Measurements from ENCODE around the gene SYCE1.
A peak's percentile ranks its signal among the peaks of the same experiment; 100 is the strongest.
"Not testable (repeated sequence)": the region's sequence is repeated elsewhere in the genome, so short reads cannot be mapped to it uniquely, and the experiment has no call there.

Gene SYCE1

DNA sequence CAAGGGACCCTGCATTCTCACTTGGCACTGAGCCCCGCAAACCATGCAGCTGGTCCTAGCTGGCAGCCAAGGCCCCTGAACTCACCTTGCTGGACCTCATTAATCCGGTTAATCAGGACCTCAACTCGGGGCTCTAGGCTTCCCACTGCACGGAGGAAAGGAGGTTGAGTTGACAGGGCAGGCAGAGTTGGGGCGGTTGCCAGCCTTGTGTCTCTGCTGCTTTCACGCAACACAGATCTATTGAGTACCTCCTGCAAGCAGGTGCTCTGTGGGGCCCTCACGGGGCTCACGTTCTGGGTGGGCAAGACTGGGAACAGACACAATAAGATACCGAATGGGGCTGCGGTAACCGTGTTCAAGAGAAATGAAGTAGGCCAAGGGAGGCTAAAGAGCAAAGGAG is 6.2 kb downstream of the SYCE1 start:
- DNase-seq (ENCODE audit: insufficient read length, low spot score) (no peak), FAIRE-seq (no peak)

DNA sequence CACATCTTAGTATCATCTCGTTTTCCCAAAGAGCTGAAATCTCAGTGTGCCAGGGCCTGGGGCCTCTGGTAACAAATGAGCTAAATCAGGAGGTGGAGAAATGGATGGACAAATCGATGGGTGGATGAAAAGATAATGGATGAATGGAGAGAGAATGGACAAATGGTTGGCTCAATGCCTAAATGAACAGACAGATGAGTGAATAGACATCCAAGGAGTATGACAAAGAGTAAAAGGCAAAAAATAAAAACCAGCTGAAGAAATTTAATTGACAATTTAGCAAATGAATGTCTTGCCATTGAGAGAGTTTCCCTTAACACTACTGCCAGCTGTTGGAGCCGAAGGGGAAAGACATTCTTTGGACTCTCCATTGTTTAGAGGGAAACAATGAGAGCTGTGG is 8.0 kb downstream of the SYCE1 start:
- no peak for FAIRE-seq

DNA sequence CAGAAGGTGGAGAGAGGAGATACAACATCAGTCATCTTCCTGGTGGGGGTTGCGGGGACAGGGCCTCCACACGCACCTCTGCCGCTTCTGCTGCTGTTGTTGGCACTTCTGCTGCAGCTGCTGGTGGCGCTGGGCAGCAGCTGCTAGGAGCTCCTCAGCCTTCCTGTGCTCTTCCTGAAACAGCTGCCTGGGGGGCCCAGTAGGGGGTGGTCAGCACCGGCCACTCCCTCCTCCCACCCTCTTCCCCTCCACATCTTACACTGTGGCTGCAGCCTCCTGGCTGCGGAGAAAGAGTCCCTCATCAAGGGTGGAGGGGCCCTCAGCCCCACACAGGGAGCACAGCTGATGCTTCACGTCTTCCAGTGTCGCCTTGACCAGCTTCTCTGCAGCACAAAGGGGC is 9.9 kb downstream of the SYCE1 start:
- FAIRE-seq = no peak

More for the DNA sequence above, 8.0 kb downstream of the SYCE1 start:
- no peak for DNase-seq (ENCODE audit: insufficient read length, low spot score)

DNA sequence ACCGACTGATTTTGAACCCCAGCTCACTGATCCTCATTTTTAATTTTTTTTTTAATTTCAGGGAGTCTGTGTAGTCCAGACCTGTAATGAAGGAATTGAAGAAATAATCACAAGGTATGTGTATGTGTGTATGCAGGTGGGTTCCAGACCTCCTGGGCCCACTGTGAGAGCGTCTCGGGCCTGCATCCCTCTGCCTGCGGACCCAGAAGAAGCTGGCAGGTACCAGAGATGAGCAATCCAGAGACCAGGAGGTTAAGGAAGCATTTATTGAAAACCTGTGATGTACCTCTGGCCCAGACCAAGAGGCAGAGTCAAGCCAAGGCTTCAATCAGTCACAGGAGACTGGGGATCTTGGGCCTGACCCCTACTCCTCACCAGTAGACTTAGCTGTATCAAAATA is 10.8 kb downstream of the SYCE1 start:
- no peak for FAIRE-seq
- no peak for DNase-seq (ENCODE audit: insufficient read length, low spot score)

More for the DNA sequence above, 9.9 kb downstream of the SYCE1 start:
- DNase-seq (ENCODE audit: insufficient read length, low spot score) = no peak

DNA sequence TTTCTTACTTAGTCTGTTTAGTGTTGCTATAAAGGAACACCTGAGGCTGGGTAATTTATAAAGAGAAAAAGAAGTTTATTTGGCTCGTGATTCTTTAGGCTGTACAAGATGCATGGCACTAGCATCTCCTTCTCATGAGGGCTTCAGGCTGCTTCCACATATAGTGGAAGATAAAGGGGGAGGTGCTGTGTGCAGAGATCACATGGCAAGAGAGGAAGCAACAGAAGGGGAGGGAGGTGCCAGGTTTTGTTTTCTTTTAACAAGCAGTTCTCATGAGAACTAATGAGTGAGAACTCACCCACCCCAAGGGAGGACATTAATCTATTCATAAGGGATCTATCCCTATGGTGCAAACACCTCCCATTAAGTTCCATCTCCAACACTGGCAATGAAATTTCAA is 20.9 kb downstream of the SYCE1 start:
- DNase-seq (ENCODE audit: insufficient read length, low spot score) (no peak), FAIRE-seq (no peak)

DNA sequence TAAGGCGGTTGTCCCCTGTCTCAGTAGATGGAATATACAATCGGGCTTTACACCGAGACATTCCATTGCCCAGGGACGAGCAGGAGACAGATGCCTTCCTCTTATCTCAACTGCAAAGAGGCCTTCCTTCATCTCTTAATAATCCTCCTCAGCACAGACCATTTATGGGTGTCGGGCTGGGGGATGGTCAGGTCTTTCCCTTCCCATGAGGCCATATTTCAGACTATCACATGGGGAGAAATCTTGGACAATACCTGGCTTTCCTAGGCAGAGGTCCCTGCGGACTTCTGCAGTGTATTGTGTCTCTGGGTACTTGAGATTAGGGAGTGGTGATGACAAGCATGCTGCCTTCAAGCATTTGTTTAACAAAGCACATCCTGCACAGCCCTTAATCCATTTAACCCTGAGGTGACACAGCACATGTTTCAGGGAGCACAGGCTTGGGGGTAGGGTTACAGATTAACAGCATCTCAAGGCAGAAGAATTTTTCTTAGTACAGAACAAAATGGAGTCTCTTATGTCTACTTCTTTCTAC is 23.9 kb downstream of the SYCE1 start:
- DNase-seq (ENCODE audit: insufficient read length, low spot score); FAIRE-seq: not testable (repeated sequence)

DNA sequence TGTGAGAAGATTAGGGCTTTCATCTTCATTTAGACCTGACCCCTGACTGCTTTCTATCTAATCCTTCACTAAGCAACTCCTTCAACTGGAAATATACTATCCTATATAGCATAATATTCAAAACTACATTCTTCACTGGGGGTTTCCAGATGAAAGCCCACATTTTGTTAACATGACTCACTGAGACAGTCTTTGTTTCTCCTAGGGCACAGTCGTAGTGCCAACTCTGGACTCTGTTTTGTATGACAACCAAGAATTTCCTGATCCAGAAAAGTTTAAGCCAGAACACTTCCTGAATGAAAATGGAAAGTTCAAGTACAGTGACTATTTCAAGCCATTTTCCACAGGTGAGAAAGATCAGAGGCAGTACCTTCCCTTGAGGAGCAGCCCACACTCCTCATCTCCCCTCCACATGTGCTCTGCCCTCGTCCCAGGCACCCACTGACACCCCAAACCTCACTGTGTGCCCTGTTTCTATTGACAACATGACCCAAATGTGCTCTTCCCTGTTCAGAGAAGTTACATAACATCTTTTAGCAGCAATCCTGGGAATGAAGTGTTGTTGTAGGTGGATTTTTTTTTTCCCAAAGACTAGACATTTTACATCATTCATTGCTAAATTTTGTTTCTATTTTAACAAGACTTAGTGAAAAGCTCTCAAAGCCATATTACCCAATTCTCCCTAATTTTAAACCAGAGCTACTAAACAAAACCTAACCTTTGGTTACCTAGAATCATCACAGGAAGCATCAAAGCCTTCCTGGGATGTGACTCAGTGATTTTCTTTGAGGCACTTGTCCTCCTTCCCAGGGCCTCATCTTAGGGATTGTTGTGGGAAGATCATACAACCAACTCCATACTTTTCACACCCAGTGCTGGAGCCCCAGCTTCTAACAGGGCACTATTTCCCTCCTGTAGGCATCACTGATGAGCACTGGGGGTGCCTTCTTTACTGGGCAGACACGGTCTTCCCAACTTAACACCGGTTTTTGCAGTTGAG is 27.5 kb downstream of the SYCE1 start:
- FAIRE-seq = no peak
- no peak for DNase-seq (ENCODE audit: insufficient read length, low spot score)

DNA sequence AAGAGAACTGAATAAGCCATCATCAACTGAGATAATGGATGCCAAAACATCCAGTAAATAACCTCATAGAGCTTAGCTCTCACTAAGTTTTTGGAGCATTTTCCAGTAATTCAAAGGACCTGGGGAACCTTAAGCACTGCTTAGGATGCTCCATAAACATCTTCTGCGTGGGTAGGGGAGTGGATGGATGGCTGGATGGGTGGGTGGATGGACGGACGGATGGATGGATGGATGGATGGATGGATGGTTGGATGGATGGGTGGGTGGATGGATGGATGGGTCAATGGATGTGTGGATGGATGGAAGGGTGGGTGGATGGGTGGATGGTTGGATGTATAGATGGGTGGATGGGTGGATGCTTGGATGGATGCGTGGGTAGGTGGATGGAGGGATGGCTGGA is 29.2 kb downstream of the SYCE1 start:
- DNase-seq (ENCODE audit: insufficient read length, low spot score) (no peak), FAIRE-seq (no peak)

DNA sequence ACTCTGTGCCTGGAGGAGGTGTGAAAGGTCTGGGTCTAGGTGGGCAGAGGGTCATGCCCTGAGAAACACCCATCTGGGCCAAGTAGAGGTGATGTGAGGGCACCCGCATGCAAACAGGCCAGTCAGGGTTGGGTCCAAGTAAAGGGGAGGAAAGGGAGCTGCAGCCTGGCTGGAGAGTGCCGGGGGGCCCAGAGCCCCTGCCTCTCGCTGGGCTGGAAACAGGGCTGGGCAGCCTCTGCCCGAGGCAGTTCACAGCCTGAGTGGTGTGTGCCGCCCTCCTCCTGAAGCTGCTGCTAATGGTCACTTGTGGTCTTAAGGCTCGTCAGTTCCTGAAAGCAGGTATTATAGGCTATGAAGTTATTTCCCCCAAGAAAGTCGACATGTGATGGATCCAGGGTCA is 31.0 kb downstream of the SYCE1 start:
- no peak for FAIRE-seq
- DNase-seq (ENCODE audit: insufficient read length, low spot score) = no peak

DNA sequence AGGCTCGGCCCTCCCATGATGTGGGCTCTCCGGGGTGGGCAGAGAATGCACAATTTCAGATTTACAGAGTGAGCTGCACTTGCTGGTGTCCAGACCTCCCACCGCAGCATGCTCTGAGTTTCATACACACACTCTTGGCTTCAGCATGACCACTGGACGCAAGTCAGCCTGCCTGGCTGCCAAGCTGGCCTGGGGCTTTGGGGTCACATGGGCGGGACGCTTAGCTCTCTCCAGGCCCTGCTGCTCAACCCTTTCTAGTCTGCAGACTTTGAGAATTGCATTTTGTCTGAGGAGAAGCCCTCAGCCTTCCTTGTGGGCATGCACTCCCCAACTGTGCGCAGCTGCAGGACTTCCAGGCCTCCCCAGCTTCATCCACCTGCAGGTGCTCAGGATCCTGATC is 32.5 kb downstream of the SYCE1 start:
- FAIRE-seq (no peak), DNase-seq (ENCODE audit: insufficient read length, low spot score) (no peak)

DNA sequence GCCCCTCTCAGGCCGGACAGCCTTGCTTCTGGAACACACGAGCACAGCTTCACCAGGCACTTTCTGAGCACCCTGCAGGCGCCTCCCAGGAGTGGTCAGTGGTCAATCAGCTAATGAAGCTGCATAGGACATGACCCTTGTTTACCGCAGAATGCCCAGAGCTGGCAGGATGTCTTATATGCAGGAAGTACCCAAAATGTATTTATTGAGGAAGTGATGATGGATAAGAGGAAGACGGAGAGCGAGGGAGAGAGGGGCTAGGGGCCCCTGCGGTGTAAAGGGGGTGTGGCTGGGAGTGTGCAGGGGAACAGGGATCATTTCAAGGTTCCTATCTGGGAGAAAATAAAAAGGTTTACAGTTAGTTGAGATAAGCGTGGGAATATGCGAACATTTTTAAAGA is 34.9 kb downstream of the SYCE1 start:
- FAIRE-seq = no peak
- no peak for DNase-seq (ENCODE audit: insufficient read length, low spot score)

DNA sequence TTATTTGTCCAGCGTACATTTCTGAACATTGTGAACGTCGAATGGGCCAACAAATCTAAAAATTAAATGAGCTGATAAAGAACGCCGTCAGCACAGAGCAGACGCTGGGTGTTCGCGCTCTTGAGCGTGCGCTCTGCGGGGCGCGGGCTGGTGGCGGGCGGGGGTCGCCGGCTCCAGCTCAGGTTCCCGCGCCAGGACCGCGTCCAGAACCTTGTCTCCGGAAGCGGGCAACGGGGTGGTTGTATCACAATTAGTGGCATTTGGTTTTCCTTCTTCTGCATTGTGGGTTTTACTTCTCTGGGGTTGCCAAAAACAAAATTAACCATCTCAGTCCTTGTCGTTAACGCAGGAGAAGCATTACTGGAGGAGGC is 35.8 kb downstream of the SYCE1 start:
- FAIRE-seq (no peak), DNase-seq (ENCODE audit: insufficient read length, low spot score) (no peak)

DNA sequence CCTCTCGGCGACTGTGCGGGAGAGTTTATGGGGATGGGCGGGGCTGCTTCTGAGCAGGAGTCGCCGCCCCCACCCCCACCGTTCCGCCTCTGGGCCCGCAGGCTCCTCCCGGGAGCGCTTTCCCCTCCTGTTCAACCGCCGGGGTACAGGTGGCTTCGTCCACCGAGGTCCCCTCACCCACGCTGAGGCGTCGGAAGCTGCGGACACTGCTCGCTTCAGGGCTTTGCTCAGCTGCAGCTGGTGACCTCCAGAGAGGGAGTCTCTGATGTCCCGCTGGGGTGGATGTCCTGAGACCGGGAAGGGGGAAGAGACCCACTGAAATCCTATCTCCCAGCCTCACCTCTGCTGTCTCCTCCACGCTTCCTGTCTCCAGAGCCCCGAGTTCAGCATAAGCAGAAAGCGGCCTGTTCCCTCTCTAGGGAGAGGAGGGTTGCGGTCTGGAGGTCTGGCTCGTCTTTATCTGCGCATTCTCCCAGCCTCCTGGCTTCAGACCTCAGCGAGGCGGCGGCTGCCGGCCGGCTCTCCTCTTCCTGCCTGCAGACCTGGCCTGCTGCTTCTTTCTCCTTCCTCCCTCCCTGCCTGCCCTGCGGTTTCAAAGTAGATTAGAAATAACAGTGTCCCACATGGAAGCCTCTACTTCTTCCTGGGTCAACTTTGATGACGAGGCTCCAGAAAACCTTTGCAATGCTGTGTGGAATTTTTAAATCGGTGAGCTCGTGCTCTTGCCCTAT is 36.4 kb downstream of the SYCE1 start:
- no peak for DNase-seq (ENCODE audit: insufficient read length, low spot score)
- FAIRE-seq = no peak

DNA sequence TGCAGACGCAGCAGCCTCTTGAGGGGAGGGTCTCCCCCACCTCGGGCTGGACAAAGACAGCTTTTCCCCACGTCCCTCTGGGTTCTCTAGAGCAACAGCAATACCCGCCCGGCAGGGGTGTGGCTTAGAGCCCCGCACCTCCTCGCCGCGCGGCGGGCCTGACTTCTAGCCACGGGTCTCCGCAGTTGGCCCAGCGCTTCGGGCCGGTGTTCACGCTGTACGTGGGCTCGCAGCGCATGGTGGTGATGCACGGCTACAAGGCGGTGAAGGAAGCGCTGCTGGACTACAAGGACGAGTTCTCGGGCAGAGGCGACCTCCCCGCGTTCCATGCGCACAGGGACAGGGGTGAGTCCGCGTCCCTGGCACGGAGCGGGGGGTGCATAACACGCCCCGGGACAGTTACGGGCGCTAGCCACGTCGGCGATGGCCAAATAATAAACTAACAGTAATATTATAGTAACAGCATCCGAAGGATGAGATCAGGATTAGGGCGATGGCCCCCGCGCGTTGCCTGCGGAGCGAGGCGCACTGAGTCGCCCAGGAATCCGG is 37.0 kb downstream of the SYCE1 start:
- no peak for FAIRE-seq

DNA sequence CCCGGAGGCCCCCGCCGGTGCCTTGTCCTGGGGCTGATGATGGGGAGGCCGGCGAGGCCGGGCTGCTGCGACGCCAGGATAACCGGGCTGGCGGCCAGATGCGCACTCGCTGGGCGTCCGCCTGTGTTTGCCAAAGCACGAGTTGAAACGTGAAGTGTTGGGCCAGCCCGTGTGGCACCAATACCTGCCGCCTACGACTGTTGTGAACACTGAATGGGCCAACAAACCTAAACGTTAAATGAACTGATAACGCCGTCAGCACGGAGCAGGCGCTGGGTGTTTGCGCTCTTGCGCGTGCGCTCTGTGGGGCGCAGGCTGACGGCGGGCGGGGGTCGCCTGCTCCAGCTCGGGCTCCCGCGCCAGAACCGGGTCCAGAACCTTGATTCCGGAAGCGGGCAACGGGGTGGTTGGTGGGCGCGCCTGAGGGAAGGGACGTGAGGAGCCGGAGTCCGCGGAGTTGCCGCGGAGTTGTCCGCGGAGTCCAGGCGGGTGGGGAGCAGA is 37.6 kb downstream of the SYCE1 start:
- DNase-seq (ENCODE audit: insufficient read length, low spot score) (no peak), FAIRE-seq (no peak)

More for the DNA sequence above, 37.0 kb downstream of the SYCE1 start:
- DNase-seq (ENCODE audit: insufficient read length, low spot score) = no peak

DNA sequence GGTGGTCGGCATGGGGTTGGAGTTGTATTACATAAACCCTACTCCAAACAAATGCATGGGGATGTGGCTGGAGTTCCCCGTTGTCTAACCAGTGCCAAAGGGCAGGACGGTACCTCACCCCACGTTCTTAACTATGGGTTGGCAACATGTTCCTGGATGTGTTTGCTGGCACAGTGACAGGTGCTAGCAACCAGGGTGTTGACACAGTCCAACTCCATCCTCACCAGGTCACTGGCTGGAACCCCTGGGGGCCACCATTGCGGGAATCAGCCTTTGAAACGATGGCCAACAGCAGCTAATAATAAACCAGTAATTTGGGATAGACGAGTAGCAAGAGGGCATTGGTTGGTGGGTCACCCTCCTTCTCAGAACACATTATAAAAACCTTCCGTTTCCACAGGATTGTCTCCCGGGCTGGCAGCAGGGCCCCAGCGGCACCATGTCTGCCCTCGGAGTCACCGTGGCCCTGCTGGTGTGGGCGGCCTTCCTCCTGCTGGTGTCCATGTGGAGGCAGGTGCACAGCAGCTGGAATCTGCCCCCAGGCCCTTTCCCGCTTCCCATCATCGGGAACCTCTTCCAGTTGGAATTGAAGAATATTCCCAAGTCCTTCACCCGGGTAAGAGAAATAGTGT is 38.3 kb downstream of the SYCE1 start, which contains the start of gene CYP2E1:
Gene CYP2E1, plus strand, starts transcription at position 407 of the 632 bp plus-strand sequence. Its CDS starts 33 bp downstream, at position 440.
- FAIRE-seq (no peak), DNase-seq (ENCODE audit: insufficient read length, low spot score) (no peak)

DNA sequence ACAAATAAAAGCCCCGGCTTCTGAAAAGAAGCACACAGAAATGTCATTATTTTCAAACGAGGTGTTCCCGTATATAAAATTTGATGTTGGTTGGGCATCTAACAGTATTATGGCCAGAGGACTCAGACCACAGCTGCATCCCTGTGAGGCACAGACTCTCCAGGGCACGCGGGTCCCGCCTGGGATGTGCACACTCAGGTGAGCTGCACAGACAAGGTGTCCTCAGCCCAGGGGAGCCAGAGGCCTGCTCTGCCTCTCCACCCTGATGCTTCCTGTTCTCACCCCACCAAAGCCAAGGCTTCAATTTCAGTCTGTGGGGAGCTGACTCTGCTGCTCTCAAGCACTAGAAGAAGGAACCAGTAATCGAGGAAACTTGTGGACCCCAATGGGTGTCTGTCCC is 39.9 kb downstream of the SYCE1 start:
- FAIRE-seq (no peak), DNase-seq (ENCODE audit: insufficient read length, low spot score) (no peak)

DNA sequence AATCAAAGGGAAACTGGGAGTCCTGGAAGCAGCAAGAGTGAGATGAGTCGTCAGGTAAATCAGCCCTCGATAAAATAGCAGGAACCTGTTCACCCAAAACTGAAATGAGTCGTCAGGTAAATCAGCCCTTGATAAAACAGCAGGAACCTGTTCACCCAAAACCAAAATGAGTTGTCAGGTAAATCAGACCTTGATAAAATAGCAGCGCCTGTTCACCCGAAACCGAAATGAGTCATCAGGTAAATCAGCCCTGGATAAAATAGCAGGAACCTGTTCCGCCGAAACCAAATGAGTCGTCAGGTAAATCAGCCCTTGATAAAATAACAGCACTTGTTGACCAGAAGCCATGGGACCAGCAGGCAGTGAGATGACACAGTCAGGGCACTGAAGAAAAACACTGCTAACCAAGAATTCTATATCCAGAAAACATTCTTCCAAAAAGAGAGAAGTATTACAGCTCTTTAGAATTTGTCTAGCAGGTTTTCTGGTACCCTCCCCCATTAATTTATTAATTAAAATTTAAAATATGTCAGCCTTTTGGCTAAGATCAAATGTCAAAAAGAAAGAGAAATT is 41.7 kb downstream of the SYCE1 start:
- DNase-seq (ENCODE audit: insufficient read length, low spot score) (no peak), FAIRE-seq (no peak)

DNA sequence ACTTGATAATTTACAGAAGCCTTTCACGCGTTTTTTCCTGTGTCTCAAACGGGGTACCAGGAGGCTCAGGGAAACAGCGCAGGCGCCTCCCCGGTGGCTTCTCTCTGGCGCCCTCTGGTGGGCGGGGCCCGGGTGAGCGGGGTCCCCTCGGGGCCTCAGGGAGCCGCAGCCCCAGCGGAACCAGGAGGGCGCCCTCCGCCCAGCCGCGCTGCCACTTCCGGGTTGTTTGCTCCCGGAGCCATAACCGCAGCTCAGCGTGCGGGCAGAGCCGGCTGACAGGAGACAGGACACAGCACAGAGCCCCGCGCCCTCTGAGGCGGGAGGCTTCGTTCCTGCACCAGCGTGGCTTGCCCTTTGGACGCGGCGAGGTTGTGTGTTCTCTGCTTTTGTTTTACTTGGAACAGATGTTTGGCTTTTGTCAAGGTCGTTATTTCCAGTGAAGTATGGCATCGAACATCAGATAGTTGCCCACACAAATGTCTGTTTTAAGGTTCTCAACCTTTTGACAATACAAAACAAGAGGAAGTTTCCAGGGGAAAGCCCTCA is 45.1 kb downstream of the SYCE1 start:
- DNase-seq (ENCODE audit: insufficient read length, low spot score) = peak; percentile 73
- peak; percentile 26 for FAIRE-seq

DNA sequence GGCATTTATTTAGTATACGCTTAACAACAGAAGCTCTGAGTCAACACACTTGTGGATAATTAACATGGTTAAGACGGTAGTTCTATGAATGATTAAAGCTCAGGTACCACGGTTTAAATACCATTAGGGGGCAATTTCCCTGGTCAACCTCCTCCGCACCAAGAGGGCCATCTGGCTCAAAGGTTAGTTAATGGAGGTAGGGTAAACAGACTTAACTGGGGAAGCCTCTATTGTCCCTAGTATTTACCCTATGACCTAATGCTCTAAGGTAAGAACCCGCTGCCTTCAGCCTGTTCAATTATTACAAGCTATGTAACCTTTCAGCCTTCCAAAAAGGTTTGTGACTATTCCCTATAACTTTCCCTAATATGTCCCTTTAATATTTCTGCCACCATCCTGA is 46.9 kb downstream of the SYCE1 start:
- FAIRE-seq = not testable (repeated sequence)

More for the DNA sequence above, 46.9 kb downstream of the SYCE1 start:
- DNase-seq (ENCODE audit: insufficient read length, low spot score) = not testable (repeated sequence)
